Raji (cell line): Measurements from ENCODE around the gene ASGR2.

Source experiments
- POLR2A ChIP-seq: IDR thresholded peaks from 2 replicates; pipeline ENCODE4 v1.6.1; 2011; ENCODE audit warnings: low read depth, low read length, control low read depth; ENCODE audit not compliant: insufficient read depth

The ASGR2 gene

GRCh38 chr17:7114241-7114874 is at the start of gene ASGR2:
Gene ASGR2, minus strand, starts transcription at chr17:7114822. Its CDS starts 582 bp downstream, at chr17:7114240.
- TF ChIP-seq POLR2A, result no peak

- TF ChIP-seq POLR2A, result no peak
Measured at GRCh38 chr17:7156342-7156940, 41.8 kb upstream of the ASGR2 start.

GRCh38 chr17:7147772-7148171 is 33.1 kb upstream of the ASGR2 start:
- TF ChIP-seq POLR2A, result no peak

GRCh38 chr17:7146115-7146514 is 31.5 kb upstream of the ASGR2 start:
- no peak for TF ChIP-seq POLR2A

- no peak for TF ChIP-seq POLR2A
Measured at GRCh38 chr17:7144213-7144612, 29.6 kb upstream of the ASGR2 start.

GRCh38 chr17:7141824-7142223 is 27.2 kb upstream of the ASGR2 start:
- TF ChIP-seq POLR2A, result no peak

- no peak for TF ChIP-seq POLR2A
Measured at GRCh38 chr17:7139400-7139799, 24.8 kb upstream of the ASGR2 start.

GRCh38 chr17:7138800-7139381 is 24.3 kb upstream of the ASGR2 start:
- no peak for TF ChIP-seq POLR2A

- no peak for TF ChIP-seq POLR2A
Measured at GRCh38 chr17:7137171-7137943, 22.7 kb upstream of the ASGR2 start.

GRCh38 chr17:7136266-7136877 is 21.8 kb upstream of the ASGR2 start:
- no peak for TF ChIP-seq POLR2A

- no peak for TF ChIP-seq POLR2A
Measured at GRCh38 chr17:7133916-7134315, 19.3 kb upstream of the ASGR2 start.

- no peak for TF ChIP-seq POLR2A
Measured at GRCh38 chr17:7133424-7133823, 18.8 kb upstream of the ASGR2 start.

GRCh38 chr17:7132511-7133094 is 18.0 kb upstream of the ASGR2 start:
- no peak for TF ChIP-seq POLR2A

- no peak for TF ChIP-seq POLR2A
Measured at GRCh38 chr17:7131423-7131791, 16.8 kb upstream of the ASGR2 start.
